Parathyroid adenoma (tissue), 2 donors: Measurements from ENCODE around the gene TIMP2.

Experiments
- H2AFZ ChIP-seq: fragments of 300-600 bp; sonication (generic); one replicate; pipeline ENCODE4 v1.7.0; 2017; ENCODE audit warnings: antibody characterized with exemption, mild to moderate bottlenecking
- H3K27ac ChIP-seq: fragments of 300-600 bp; sonication (generic); one replicate; pipeline ENCODE4 v1.7.0; 2017
- H3K27me3 ChIP-seq: fragments of 300-600 bp; sonication (generic); one replicate; pipeline ENCODE4 v1.7.0; 2017; ENCODE audit warnings: low read length; ENCODE audit not compliant: control insufficient read depth, insufficient read depth
- H3K36me3 ChIP-seq: fragments of 300-600 bp; sonication (generic); one replicate; pipeline ENCODE4 v1.7.0; 2017; ENCODE audit warnings: low read length; ENCODE audit not compliant: control insufficient read depth, insufficient read depth
- H3K4me1 ChIP-seq: fragments of 300-600 bp; sonication (generic); one replicate; pipeline ENCODE4 v1.7.0; 2017; ENCODE audit warnings: control low read depth
- H3K4me2 ChIP-seq: fragments of 300-600 bp; sonication (generic); one replicate; pipeline ENCODE4 v1.7.0; 2017; ENCODE audit warnings: low read length
- H3K4me3 ChIP-seq: fragments of 300-600 bp; sonication (generic); one replicate; pipeline ENCODE4 v1.7.0; 2017; ENCODE audit warnings: low read depth, low read length
- H3K79me2 ChIP-seq: fragments of 300-600 bp; sonication (generic); one replicate; pipeline ENCODE4 v1.7.0; 2017; ENCODE audit warnings: control low read depth
- H3K9ac ChIP-seq: fragments of 300-600 bp; sonication (generic); one replicate; pipeline ENCODE4 v1.7.0; 2017; ENCODE audit warnings: mild to moderate bottlenecking
- H3K9me3 ChIP-seq: fragments of 300-600 bp; sonication (generic); one replicate; pipeline ENCODE4 v1.7.0; 2017; ENCODE audit warnings: low read length; ENCODE audit not compliant: control insufficient read depth
- TF ChIP-seq, protein P1 (sequence below): fragments of 300-600 bp; sonication (generic); IDR thresholded peaks from one replicate; pipeline ENCODE4 v1.7.0; 2017; ENCODE audit warnings: antibody characterized with exemption, mild to moderate bottlenecking
- donor health status: primary hyperparathyroidism.

TIMP2 gene

DNA sequence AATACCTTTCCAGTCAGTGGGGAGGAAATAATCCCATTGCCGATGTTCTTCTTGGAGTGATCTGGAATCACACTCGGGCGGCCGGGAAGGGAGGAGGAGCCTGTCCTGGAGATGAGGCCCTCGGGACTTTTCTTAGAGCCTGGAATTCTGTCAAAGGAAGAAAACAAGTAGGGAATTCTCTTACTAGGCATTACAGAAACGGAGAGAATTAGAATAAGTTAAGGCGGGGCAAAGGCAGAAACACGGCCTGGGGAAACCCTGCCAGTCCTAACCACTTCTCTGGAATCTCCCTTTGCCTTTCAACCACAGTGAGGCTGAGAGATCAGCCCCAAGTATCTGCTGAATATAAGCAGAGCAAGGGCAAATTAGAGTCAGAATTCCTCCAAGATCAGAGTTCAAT lies 112.3 kb downstream of the TIMP2 start:
- no peak overlapping the region for H3K4me2 ChIP-seq
- H3K36me3 ChIP-seq: no peaks in the 10 kb centered on the region
- no peak overlapping the region for H3K4me3 ChIP-seq
- peaks cover 12% of the 10 kb centered on the region for H3K4me1 ChIP-seq
- no peaks in the 10 kb centered on the region for H3K9me3 ChIP-seq
- H2AFZ ChIP-seq: no peak overlapping the region
- H3K79me2 ChIP-seq: no peaks in the 10 kb centered on the region
- H3K27me3 ChIP-seq: no peaks in the 10 kb centered on the region
- peak overlapping the region; percentile 34 for H3K27ac ChIP-seq
- H3K9ac ChIP-seq: no peak overlapping the region
- TF ChIP-seq, protein P1, sequence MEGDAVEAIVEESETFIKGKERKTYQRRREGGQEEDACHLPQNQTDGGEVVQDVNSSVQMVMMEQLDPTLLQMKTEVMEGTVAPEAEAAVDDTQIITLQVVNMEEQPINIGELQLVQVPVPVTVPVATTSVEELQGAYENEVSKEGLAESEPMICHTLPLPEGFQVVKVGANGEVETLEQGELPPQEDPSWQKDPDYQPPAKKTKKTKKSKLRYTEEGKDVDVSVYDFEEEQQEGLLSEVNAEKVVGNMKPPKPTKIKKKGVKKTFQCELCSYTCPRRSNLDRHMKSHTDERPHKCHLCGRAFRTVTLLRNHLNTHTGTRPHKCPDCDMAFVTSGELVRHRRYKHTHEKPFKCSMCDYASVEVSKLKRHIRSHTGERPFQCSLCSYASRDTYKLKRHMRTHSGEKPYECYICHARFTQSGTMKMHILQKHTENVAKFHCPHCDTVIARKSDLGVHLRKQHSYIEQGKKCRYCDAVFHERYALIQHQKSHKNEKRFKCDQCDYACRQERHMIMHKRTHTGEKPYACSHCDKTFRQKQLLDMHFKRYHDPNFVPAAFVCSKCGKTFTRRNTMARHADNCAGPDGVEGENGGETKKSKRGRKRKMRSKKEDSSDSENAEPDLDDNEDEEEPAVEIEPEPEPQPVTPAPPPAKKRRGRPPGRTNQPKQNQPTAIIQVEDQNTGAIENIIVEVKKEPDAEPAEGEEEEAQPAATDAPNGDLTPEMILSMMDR: no peak

DNA sequence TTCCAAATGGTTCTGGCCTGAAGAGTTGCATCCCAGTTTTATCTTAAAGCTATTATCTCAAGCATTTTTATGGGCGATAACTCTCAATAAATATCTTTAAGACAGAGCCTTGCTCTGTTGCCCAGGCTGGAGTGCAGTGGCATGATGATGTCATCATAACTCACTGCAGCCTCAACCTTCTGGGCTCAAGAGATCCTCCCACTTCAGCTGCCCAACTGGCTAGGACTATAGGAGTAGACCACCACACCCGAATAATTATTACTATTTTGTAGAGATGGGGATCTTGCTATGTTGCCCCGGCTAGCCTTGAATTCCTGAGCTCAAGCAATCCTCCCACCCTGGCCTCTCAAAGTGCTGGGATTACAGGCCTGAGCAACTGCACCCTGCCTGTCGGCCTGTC lies 117.0 kb downstream of the TIMP2 start:
- Histone ChIP-seq H3K9me3 (no peaks in the 10 kb centered on the region), H3K4me1 (no peaks in the 10 kb centered on the region), H3K4me2 (no peak overlapping the region), H3K36me3 (no peaks in the 10 kb centered on the region), H3K4me3 (no peak overlapping the region), H3K27me3 (no peaks in the 10 kb centered on the region), H2AFZ (no peak overlapping the region), H3K79me2 (no peaks in the 10 kb centered on the region), H3K27ac (no peak overlapping the region), H3K9ac (no peak overlapping the region)
- TF ChIP-seq, protein P1: no peak

DNA sequence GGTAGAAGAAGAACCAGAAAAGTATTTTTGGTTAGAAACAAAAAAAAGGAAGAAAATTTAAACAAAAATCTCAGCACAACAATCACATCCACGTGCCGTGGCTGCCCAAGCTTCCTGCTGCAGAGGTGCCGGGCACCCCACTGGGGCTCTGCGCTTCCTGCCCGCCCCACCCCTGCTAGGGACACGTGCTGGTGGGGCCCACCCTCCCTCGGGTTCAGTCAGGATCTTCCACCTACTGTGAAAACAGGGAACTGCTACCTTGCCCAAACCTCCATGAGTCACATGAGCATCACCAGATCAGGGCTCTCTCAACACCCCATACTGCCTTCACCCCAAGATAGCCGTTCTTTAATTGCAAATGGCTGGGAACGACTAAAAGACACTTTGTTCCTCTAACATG lies 118.7 kb downstream of the TIMP2 start:
- no peaks in the 10 kb centered on the region for H3K9me3 ChIP-seq
- H3K9ac ChIP-seq: no peak overlapping the region
- no peak overlapping the region for H3K4me2 ChIP-seq
- no peaks in the 10 kb centered on the region for H3K36me3 ChIP-seq
- TF ChIP-seq, protein P1: no peak
- H3K27me3 ChIP-seq: no peaks in the 10 kb centered on the region
- H3K4me1 ChIP-seq: no peaks in the 10 kb centered on the region
- no peaks in the 10 kb centered on the region for H3K79me2 ChIP-seq
- H3K27ac ChIP-seq: no peak overlapping the region
- no peak overlapping the region for H3K4me3 ChIP-seq
- no peak overlapping the region for H2AFZ ChIP-seq

DNA sequence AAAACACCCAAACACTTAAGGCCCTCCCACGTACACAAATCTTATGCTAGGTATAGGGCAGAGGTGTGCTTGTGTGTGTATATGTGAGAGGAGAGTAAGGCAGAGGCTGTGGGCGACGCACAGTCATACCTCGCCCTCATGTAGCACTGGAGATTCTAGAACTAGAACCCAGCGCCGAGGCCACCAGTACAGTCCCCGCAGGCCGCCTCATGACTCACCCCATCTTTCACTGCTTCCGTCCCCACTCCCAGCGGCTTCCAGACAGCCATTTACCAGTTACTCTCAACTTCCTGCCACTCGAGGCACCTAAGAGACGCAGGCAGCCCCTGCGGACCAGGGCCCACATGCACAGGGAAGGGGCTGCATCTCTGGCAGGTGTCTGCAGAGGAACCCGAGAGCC lies 119.9 kb downstream of the TIMP2 start:
- H3K4me1 ChIP-seq: no peaks in the 10 kb centered on the region
- H3K9me3 ChIP-seq: no peaks in the 10 kb centered on the region
- H3K9ac ChIP-seq: no peak overlapping the region
- no peak overlapping the region for H3K4me3 ChIP-seq
- TF ChIP-seq, protein P1: no peak
- no peaks in the 10 kb centered on the region for H3K27me3 ChIP-seq
- no peak overlapping the region for H2AFZ ChIP-seq
- no peaks in the 10 kb centered on the region for H3K79me2 ChIP-seq
- H3K4me2 ChIP-seq: no peak overlapping the region
- H3K36me3 ChIP-seq: no peaks in the 10 kb centered on the region
- peak overlapping the region; percentile 57 for H3K27ac ChIP-seq

GRCh38 chr17:78804777-78805176 lies 120.4 kb downstream of the TIMP2 start:
- Histone ChIP-seq H3K9me3 (no peaks in the 10 kb centered on the region), H3K27ac (peak overlapping the region; percentile 57), H2AFZ (no peak overlapping the region), H3K79me2 (no peaks in the 10 kb centered on the region), H3K4me1 (no peaks in the 10 kb centered on the region), H3K9ac (no peak overlapping the region), H3K4me2 (no peak overlapping the region), H3K4me3 (no peak overlapping the region), H3K36me3 (no peaks in the 10 kb centered on the region), H3K27me3 (no peaks in the 10 kb centered on the region)
- TF ChIP-seq, protein P1: no peak
